Measurements from ENCODE around the gene TASOR2.
A peak's percentile ranks its signal among the peaks of the same experiment; 100 is the strongest.

Gene TASOR2

GRCh38 chr10:5720182-5720581, 35.5 kb downstream of the TASOR2 start:
- peaks cover 92% of the 10 kb centered on the region for H3K36me3 ChIP-seq (ENCODE audit: control insufficient read depth, low read length)
- no peaks in the 10 kb centered on the region for H3K9me2 ChIP-seq (replicated peaks; ENCODE audit: control insufficient read depth, low read length)
- H3K4me2 ChIP-seq (ENCODE audit: low read length) = no peak overlapping the region
- peaks cover 64% of the 10 kb centered on the region for H3K4me1 ChIP-seq (ENCODE audit: control insufficient read depth, low read length)
- peaks cover 57% of the 10 kb centered on the region for H3F3A ChIP-seq (ENCODE audit: control insufficient read depth, insufficient read depth)
- peaks cover 93% of the 10 kb centered on the region for H3K79me2 ChIP-seq (ENCODE audit: control insufficient read depth, low read length)
- H3K27ac ChIP-seq (ENCODE audit: low read depth, low read length) = no peak overlapping the region
- TF ChIP-seq EZH2phosphoT487 (IDR thresholded peaks at IDR 0.05; ENCODE audit: borderline replicate concordance, low read length) (no peak), CTCF (IDR thresholded peaks at IDR 0.05; ENCODE audit: low read depth, low read length, poor library complexity, severe bottlenecking) (no peak)
- no peaks in the 10 kb centered on the region for H3K9me3 ChIP-seq (ENCODE audit: control insufficient read depth, insufficient read depth, low read length)
- peaks cover 17% of the 10 kb centered on the region; the same call in 1 of the 2 replicates for H4K20me1 ChIP-seq (ENCODE audit: control insufficient read depth, insufficient read depth, low read depth, low read length)
- H3K27me3 ChIP-seq (ENCODE audit: control insufficient read depth, low read length) = no peaks in the 10 kb centered on the region
- no peak overlapping the region for H3K4me3 ChIP-seq (ENCODE audit: low read length)

DNA sequence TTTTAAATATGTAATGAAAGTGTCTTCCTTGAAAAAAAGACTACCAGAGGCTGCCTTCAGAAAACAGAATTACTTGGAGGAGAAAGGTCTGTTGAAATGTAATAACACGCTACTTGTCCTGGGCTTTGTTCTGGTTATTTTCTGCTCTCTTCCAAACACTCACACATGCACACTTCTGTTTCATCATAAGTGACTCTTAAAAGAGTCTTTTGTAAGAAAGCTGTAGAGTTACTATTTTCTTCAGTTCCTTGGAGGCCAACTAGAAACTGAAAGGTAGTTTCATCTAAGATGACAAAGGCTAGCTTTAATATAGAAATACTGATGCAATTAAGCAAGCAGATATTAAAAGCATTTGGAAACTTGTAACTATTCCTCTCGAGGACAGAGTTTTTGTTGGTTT, 39.1 kb downstream of the TASOR2 start:
- peaks cover 89% of the 10 kb centered on the region for H3K79me2 ChIP-seq (ENCODE audit: control insufficient read depth, low read length)

DNA sequence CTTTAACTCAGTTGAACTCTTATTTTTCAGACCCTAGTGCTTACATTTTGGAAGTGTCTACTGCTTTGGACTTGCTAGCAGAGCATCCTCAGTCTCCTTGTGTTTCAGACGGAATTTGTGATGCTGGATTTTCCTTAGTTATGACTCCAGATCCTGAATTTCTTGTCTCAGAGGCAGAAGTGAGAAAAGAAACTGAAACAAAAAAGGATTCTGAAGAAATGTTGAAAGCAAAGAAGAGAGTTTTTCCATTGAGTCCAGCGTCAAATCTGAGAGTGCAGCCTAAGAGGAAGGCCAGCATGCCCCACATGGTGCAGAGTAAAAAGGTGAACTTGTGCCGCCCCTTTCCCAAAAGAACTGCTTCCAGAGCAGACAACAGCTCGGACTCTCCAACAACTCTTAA, 46.1 kb downstream of the TASOR2 start:
- H3K4me3 ChIP-seq (ENCODE audit: low read length) = no peak overlapping the region
- no peaks in the 10 kb centered on the region for H3K9me3 ChIP-seq (ENCODE audit: control insufficient read depth, insufficient read depth, low read length)
- H3K79me2 ChIP-seq (ENCODE audit: control insufficient read depth, low read length) = peaks cover 96% of the 10 kb centered on the region
- H3K27me3 ChIP-seq (ENCODE audit: control insufficient read depth, low read length) = no peaks in the 10 kb centered on the region
- H3K36me3 ChIP-seq (ENCODE audit: control insufficient read depth, low read length) = peaks cover 99% of the 10 kb centered on the region
- peaks cover 31% of the 10 kb centered on the region for H3K4me1 ChIP-seq (ENCODE audit: control insufficient read depth, low read length)
- peaks cover 49% of the 10 kb centered on the region for H3F3A ChIP-seq (ENCODE audit: control insufficient read depth, insufficient read depth)
- TF ChIP-seq EZH2phosphoT487 (IDR thresholded peaks at IDR 0.05; ENCODE audit: borderline replicate concordance, low read length) = no peak
- no peak for TF ChIP-seq CTCF (IDR thresholded peaks at IDR 0.05; ENCODE audit: low read depth, low read length, poor library complexity, severe bottlenecking)
- no peaks in the 10 kb centered on the region for H3K9me2 ChIP-seq (replicated peaks; ENCODE audit: control insufficient read depth, low read length)
- H3K27ac ChIP-seq (ENCODE audit: low read depth, low read length) = no peak overlapping the region
- H3K4me2 ChIP-seq (ENCODE audit: low read length) = no peak overlapping the region
- peaks cover 3% of the 10 kb centered on the region; the same call in 1 of the 2 replicates for H4K20me1 ChIP-seq (ENCODE audit: control insufficient read depth, insufficient read depth, low read depth, low read length)

More for the DNA sequence above, 39.1 kb downstream of the TASOR2 start:
- Histone ChIP-seq H3K9me3 (ENCODE audit: control insufficient read depth, insufficient read depth, low read length) (no peaks in the 10 kb centered on the region), H3K36me3 (ENCODE audit: control insufficient read depth, low read length) (peaks cover 95% of the 10 kb centered on the region), H3K4me1 (ENCODE audit: control insufficient read depth, low read length) (peaks cover 34% of the 10 kb centered on the region), H3K27ac (ENCODE audit: low read depth, low read length) (peak overlapping the region; percentile 14; the same call in 1 of the 2 replicates), H3F3A (ENCODE audit: control insufficient read depth, insufficient read depth) (peaks cover 53% of the 10 kb centered on the region), H4K20me1 (ENCODE audit: control insufficient read depth, insufficient read depth, low read depth, low read length) (peaks cover 6% of the 10 kb centered on the region; the same call in 1 of the 2 replicates), H3K4me2 (ENCODE audit: low read length) (no peak overlapping the region), H3K9me2 (replicated peaks; ENCODE audit: control insufficient read depth, low read length) (no peaks in the 10 kb centered on the region), H3K4me3 (ENCODE audit: low read length) (no peak overlapping the region), H3K27me3 (ENCODE audit: control insufficient read depth, low read length) (no peaks in the 10 kb centered on the region)
- TF ChIP-seq EZH2phosphoT487 (IDR thresholded peaks at IDR 0.05; ENCODE audit: borderline replicate concordance, low read length) = no peak
- no peak for TF ChIP-seq CTCF (IDR thresholded peaks at IDR 0.05; ENCODE audit: low read depth, low read length, poor library complexity, severe bottlenecking)
